Uterus (tissue), 4 donors: ENCODE results near the gene KCTD11. TPM values are rescaled to one million over a fixed set of nuclear protein-coding genes. Genes with fewer than 3 reads are reported as not detected.

Experiments
- DNase-seq, 2 donors: peaks; one replicate each; pipeline ENCODE4 v3.0.0-alpha.2; 2019 to 2020
- H3K27ac ChIP-seq, 2 donors: fragments of 200-600 bp; sonication (generic); 1 replicate in 1 of 2; 2 replicates in 1 of 2; pipeline ENCODE4 v1.5.1; 2016 to 2018
- H3K27me3 ChIP-seq, 2 donors: fragments of 200-600 bp; sonication (generic); one replicate each; pipeline ENCODE4 v1.5.1; 2018 to 2019; ENCODE audit warnings: control low read depth in 1 of 2
- H3K36me3 ChIP-seq, 2 donors: fragments of 200-600 bp; sonication (generic); one replicate each; pipeline ENCODE4 v1.5.1; 2019; ENCODE audit warnings: control low read depth in 1 of 2
- H3K4me1 ChIP-seq, 2 donors: fragments of 200-600 bp; sonication (generic); one replicate each; pipeline ENCODE4 v1.5.1; 2018 to 2019; ENCODE audit warnings: control low read depth in 1 of 2
- H3K4me3 ChIP-seq, 2 donors: fragments of 200-600 bp; sonication (generic); 1 replicate in 1 of 2; 2 replicates in 1 of 2; pipeline ENCODE4 v1.5.1; 2018 to 2019; ENCODE audit warnings: mild to moderate bottlenecking in 1 of 2
- H3K9me3 ChIP-seq, 2 donors: fragments of 200-600 bp; sonication (generic); one replicate each; pipeline ENCODE4 v1.5.1; 2019; ENCODE audit warnings: control low read depth in 1 of 2
- POLR2A ChIP-seq, 2 donors: fragments of 450-650 bp; IDR thresholded peaks; one replicate each; pipeline ENCODE4 v1.6.1; 2016; ENCODE audit warnings: antibody characterized with exemption in 2 of 2, mild to moderate bottlenecking in 1 of 2, moderate library complexity in 1 of 2
- intact Hi-C: fragments of 100-400 bp; cut with DNase I; formaldehyde crosslinking; loops from one replicate; pipeline ENCODE4 v1.15.1; 2023; ENCODE audit warnings: low total_unique reads
- total RNA-seq, 4 donors: library from RNA; depleted of rRNA in 3 of 4; stranded (reverse); fragments of >200 nt in 3 of 4; gene quantifications; one replicate each; pipeline versions ENCODE4 v1.1.0 to v1.2.4, GENCODE V29; 2014 to 2023
- TF ChIP-seq, protein P1 (sequence below), 4 experiments: fragments of 200-600 bp in 2 of 4; fragments of 450-650 bp in 2 of 4; sonication (generic) in 2 of 4; IDR thresholded peaks; one replicate each; pipeline ENCODE4 v1.5.1; 2016 to 2019; ENCODE audit warnings: antibody characterized with exemption in 4 of 4, mild to moderate bottlenecking in 2 of 4, moderate library complexity in 1 of 4
- donor health status: DM: yes; HTN: yes; CAD: no.

KCTD11 gene
- total RNA-seq, 4 donors from 2014 or later, result 2.6 to 14.7 (median 7.2) TPM

DNA sequence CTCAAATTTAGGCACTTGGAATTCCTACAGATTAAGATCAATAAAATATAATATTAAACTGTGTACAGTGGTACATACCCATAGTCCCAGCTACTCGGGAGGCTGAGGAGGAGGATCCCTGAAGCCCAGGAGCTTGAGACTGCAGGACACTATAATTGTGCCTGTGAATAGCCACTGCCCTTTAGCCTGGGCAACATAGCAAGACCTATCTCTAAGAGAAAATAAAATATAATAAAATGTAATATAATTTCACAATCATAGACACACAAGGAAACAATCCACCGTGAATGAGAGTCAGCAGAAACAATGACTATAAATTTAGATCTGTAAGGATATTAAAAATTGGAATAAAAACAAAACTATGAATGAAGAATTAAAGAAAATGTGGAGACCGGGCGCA is 18.9 kb downstream of the KCTD11 start:
- Histone ChIP-seq H3K27me3 (no peaks in the 10 kb centered on the region), H3K4me1 (no peaks in the 10 kb centered on the region), H3K4me3 (no peak overlapping the region), H3K27ac (no peak overlapping the region), H3K9me3 (no peaks in the 10 kb centered on the region), H3K36me3 (no peaks in the 10 kb centered on the region)
- no peak for DNase-seq
- TF ChIP-seq POLR2A (IDR thresholded peaks at IDR 0.05), result no peak
- TF ChIP-seq, protein P1, sequence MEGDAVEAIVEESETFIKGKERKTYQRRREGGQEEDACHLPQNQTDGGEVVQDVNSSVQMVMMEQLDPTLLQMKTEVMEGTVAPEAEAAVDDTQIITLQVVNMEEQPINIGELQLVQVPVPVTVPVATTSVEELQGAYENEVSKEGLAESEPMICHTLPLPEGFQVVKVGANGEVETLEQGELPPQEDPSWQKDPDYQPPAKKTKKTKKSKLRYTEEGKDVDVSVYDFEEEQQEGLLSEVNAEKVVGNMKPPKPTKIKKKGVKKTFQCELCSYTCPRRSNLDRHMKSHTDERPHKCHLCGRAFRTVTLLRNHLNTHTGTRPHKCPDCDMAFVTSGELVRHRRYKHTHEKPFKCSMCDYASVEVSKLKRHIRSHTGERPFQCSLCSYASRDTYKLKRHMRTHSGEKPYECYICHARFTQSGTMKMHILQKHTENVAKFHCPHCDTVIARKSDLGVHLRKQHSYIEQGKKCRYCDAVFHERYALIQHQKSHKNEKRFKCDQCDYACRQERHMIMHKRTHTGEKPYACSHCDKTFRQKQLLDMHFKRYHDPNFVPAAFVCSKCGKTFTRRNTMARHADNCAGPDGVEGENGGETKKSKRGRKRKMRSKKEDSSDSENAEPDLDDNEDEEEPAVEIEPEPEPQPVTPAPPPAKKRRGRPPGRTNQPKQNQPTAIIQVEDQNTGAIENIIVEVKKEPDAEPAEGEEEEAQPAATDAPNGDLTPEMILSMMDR (IDR thresholded peaks at IDR 0.05), result no peak
- intact Hi-C loops, result no loop called here

DNA sequence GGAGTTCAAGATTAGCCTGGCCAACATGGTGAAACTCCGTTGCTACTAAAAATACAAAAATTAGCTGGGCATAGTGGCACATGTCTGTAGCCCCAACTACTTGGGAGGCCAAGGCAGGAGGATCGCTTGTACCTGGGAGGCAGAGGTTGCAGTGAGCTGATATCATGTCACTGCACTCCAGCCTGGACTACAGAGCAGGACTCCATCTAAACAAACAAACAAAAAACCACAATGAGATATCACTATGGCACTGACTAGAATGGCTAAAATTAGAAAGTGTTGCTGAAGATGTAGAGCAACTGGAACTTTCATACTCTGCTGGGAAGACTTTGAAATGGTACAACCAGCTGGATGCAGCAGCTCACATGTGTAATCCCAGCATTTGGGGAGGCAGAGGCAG is 22.4 kb downstream of the KCTD11 start:
- no peaks in the 10 kb centered on the region for H3K4me1 ChIP-seq
- TF ChIP-seq, protein P1 (IDR thresholded peaks at IDR 0.05), result no peak
- no peak for TF ChIP-seq POLR2A (IDR thresholded peaks at IDR 0.05)
- no peak overlapping the region for H3K27ac ChIP-seq
- no peak overlapping the region for H3K4me3 ChIP-seq
- no peaks in the 10 kb centered on the region for H3K27me3 ChIP-seq
- no peaks in the 10 kb centered on the region for H3K9me3 ChIP-seq
- intact Hi-C loops, result no loop called here
- H3K36me3 ChIP-seq, result no peaks in the 10 kb centered on the region
- no peak for DNase-seq

DNA sequence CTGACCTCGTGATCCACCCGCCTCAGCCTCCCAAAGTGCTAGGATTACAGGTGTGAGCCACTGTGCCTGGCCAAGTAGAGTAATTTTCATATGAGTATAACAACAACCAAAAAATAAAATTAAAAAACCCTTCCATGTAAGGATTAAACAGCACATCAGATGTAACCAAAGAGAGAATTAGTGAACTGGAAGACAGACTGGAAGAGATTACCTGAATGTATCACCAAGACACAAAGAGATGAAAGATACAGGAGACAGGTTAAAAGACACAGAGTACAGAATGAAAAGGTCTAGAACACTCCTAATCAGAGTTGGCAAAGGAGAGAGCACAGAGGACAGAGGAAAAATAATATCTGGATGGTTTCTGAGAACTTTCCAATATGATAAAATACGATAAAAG is 27.2 kb downstream of the KCTD11 start:
- Histone ChIP-seq H3K9me3 (no peaks in the 10 kb centered on the region), H3K27ac (no peak overlapping the region), H3K4me3 (no peak overlapping the region), H3K36me3 (no peaks in the 10 kb centered on the region), H3K27me3 (no peaks in the 10 kb centered on the region), H3K4me1 (peaks cover 0 to 7% of the 10 kb centered on the region in 2 donors)
- TF ChIP-seq, protein P1 (IDR thresholded peaks at IDR 0.05), result no peak
- no peak for TF ChIP-seq POLR2A (IDR thresholded peaks at IDR 0.05)
- no peak for DNase-seq
- intact Hi-C loops, result no loop called here

DNA sequence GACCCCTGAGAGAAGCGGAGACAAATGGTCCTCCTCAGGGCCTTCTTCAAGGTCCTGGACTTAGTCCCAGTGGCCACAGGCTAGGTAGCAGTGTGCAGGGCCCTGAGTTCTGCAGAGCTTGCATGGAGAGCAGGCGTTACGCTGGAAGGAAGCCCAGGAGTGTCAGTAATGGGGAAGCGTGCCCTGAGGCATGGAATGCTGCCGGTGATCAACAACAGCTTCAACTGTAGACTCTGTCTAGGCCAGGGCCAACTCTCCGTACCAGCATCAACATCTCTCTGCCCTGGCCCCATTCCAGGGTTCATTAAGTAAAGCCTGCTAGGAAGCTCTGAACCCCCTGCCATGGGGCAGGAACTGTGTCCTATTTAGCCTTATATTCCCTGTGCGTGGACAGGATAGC is 28.4 kb downstream of the KCTD11 start:
- H3K36me3 ChIP-seq, result no peaks in the 10 kb centered on the region
- H3K9me3 ChIP-seq, result no peaks in the 10 kb centered on the region
- intact Hi-C loops, result no loop called here
- no peak for TF ChIP-seq POLR2A (IDR thresholded peaks at IDR 0.05)
- TF ChIP-seq, protein P1 (IDR thresholded peaks at IDR 0.05), result no peak
- H3K27ac ChIP-seq, result peak overlapping the region in 1 of 2 donors; percentile 64
- DNase-seq, result no peak
- H3K27me3 ChIP-seq, result no peaks in the 10 kb centered on the region
- peak overlapping the region; percentile 13 to 43 for H3K4me3 ChIP-seq
- peaks cover 0 to 11% of the 10 kb centered on the region in 2 donors for H3K4me1 ChIP-seq

DNA sequence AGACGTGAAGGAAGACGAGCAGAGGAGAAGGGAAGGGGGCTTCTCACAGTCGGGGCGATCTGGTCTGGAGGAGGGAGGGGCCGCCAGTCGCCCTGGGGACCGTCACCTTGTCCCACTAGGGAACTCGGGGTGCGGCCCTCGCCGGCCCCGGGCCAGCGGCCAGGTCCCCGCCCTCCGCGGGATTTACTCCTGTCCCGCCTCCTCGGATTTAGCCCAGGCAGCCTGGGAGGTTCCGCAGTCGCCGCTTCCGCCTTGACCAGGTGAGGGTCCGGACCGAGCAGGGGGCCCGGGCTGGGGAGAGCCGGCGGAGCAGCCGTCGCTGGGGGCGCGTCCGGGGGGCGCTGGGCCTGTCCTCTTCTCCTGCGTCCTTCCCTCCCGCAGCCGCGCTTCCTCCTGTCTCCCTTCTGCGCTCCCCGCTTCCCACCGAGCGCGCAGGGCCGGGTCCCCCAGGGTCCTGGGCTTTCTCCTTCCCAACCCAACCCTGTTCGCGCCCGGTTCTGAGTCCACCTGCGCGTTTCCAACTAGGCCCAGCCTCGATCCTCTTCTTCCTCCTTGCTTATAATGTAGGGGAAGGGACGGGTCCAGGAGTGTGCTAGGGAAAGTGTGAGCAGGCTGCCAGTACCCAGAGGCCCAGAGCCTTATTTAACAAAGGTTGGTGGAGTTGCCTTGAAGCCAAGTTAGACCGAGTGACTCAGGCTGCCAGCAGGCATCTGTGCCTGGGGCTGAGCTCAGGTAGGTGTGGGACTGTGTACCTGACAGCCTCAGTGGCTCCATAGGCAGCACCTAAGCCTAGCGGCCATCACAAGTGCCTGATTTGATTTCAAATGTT is 29.1 kb downstream of the KCTD11 start, which contains the start of gene TNK1:
TSS of gene TNK1 (plus strand) at position 235 of the 829 bp plus-strand sequence. CDS start 1,838 bp downstream, outside the sequence.
- Histone ChIP-seq H3K4me1 (peaks cover 0 to 11% of the 10 kb centered on the region in 2 donors), H3K9me3 (no peaks in the 10 kb centered on the region), H3K27me3 (no peaks in the 10 kb centered on the region), H3K4me3 (peak within 1 kb of the TSS; percentile 13 to 43), H3K27ac (peak within 1 kb of the TSS in 1 of 2 donors; percentile 64), H3K36me3 (no peaks in the 10 kb centered on the region)
- intact Hi-C loops, result no loop called here
- peak; percentile 49 to 56 for DNase-seq
- TF ChIP-seq POLR2A (IDR thresholded peaks at IDR 0.05), result peak in 1 of 2 donors; percentile 48
- TF ChIP-seq, protein P1 (IDR thresholded peaks at IDR 0.05), result no peak
